ENCODE data around the gene LPGAT1.
"Not testable (repeated sequence)": the region's sequence is repeated elsewhere in the genome, so short reads cannot be mapped to it uniquely, and the experiment has no call there.

LPGAT1 gene

DNA sequence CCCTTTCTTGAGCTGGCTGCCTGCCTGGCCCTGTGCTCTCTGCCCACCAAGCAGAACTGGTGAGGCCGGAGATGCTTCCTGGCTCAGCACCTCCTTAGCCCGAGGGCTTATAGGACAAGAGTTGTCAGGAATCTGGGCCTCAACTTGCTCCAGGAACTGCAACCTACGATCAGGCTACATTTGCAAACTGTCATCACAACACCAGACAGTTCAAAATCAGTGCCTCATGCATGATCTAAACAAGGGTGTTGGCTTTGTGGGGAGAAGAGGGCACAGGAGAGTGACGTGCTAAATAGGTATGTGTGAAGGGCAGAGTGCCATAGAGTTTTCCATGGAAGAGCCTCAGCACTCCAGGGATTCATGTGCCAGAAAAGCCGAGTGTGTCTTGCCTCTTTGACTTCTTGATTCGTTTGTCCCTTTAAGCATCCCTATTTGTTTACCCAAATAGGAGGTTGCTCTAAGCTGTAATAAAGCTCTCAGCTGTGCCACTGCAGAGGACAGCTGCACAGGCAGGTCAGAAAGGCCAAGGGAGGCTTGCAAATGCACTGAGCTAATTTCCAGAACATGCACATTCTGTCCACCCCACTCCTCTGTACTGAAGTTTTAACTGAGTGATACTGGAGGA is 125.0 kb downstream of the LPGAT1 start:
- DNase-seq (ENCODE audit: low read depth in 2 of 2) = no peak

DNA sequence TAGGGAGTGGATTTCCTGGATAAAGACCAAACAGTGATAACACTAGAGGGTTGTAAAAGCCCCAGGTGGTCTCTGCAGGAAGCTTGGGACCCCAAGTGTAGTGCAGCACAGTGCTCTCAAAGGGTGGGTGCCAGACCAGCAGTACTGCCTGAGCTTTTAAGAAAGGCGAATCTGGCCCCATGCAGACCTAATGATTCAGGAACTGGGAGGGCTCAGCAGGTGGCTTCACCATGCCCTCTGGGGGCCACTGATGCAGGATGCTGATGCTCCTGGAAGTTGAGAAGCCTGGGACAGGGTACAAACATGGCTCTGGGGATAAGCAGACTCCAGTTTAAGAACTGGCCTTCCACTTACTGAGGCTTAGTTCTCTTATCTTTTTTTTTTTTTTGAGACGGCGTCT is 126.0 kb downstream of the LPGAT1 start:
- no peak for DNase-seq (ENCODE audit: low read depth in 2 of 2)

DNA sequence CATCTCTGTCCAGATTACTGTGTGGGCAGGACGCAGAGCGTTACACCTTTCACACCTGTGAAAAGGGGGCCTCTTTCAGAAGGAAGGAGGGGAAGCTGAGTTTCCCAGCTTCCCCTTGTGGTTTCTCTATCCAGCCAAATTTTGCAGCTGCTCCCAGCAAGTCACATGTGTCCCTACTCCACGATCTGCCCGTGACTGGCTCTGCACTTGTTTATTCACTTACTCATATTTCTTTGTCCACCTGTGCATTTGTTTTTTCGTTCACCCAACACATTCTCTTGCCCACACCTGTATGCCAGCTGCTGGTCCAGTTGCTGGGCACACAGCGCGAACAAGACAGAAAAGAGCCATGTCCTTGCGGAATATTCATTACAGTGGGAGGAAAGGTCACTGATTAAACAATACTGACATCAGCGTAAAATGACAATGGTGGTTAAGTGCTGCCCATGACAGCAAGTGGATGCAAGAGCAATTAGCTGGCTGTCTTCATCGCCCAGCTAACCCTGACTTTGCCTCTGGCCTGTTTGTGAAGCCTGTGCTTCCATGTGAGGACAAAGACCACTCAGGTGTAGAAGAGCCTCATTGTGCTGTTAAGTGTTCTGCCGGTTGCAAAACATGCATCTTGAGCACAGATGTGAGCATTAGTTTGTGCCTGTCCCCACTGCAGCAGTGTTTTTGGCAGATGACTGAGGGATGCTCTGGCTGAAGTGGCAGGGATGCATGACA is 126.6 kb downstream of the LPGAT1 start:
- no peak for DNase-seq (ENCODE audit: low read depth in 2 of 2)

DNA sequence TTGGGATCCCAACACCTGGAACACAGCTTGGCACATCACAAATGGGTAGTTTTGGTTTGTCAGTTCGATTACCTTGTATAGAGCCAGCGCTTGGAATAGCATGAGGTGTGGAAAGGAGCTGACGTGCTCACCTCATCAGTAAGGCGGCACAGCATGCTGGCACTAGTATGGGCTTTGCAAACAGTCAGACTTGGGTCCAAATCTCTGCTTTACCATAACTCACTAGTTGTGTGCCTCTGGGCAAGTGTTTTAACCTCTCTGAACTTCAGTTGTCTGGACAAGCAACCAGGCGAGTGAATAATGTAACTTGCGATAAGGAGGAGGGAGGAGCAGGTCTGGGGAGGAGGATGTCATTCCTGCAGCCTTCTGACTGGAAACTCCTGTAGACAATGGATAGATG is 128.8 kb downstream of the LPGAT1 start:
- no peak for DNase-seq (ENCODE audit: low read depth in 2 of 2)

DNA sequence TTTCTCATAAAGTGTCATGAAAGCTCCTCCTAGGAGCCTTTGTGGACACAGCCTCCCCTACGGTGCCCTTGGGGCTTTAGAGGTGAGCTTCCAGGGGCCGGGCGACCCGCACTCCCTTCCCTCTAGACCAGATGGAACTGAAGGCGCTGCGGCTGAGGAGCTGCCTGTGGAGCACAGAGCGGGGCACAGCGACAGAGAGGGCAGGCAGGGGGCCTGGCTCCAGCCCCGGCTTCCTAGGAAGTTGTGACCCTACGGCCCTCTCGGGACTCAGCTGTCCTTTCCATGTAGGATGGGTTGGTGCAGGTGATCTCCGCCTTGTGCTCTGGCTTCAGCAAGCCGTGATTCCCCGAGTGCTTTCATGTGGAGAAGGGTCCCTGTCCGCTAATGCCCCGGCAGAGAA is 131.5 kb downstream of the LPGAT1 start:
- DNase-seq (ENCODE audit: low read depth in 2 of 2) = no peak

DNA sequence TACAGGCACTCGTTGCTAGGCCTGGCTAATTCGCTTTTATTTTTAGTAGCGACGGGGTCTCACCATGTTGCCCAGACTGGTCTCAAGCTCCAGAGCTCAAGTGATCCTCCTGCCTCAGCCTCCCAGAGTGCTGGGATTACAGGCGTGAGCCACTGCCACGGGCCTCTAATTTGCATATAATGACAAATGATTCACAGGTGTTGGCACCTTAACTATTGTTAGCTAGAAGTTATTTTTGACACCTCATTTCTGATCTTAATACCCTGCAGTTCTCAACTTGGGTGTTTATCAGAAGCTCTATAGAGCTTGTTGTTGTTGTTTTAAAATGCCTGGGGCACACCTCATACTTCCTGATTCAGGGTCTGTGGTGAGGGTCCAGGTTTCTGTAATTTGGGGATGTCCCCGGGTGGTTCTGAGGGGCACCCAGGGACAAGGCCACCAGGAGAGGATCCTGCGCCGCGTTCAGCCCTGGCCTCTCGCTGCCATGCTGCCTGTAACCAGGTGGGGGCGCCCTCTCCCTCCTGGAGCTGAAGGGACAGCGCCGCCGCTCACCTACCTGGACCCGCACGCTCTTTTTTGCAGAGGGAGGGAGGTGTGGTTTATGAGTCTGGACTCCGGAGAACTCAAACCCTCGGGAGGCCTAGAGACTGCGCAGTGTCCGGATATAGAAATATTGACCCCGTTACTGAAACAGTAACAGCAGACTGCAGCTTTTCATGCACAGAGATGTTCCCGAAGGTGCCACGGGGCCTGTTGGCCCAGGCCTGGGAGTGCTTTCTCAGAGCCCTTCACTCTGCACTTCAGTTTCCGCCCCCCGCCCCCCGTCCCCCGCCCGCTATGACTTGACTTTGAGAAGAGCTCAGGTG is 132.2 kb downstream of the LPGAT1 start:
- DNase-seq (ENCODE audit: low read depth in 2 of 2) = peak in 1 of 2 experiments; percentile 8

DNA sequence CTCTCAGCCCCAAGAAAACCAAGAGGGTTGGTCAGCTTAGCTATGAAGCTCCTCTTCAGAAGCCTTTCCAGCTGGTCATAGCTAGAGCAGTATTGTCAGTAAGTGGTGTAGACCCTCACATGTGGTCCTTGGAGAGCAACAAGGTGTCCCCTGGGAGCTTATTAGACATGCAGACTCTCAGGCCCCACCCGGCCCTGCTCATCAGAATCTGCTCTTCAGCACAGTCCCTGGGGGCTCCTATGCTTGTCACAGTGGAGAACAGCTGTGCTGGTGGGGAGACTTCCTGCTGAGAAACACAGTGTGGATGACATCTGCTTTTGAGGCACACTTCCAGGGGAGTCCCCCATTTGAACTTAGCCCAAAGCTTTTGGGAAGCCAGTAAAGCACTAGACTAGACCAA is 133.2 kb downstream of the LPGAT1 start:
- DNase-seq (ENCODE audit: low read depth in 2 of 2) = no peak

DNA sequence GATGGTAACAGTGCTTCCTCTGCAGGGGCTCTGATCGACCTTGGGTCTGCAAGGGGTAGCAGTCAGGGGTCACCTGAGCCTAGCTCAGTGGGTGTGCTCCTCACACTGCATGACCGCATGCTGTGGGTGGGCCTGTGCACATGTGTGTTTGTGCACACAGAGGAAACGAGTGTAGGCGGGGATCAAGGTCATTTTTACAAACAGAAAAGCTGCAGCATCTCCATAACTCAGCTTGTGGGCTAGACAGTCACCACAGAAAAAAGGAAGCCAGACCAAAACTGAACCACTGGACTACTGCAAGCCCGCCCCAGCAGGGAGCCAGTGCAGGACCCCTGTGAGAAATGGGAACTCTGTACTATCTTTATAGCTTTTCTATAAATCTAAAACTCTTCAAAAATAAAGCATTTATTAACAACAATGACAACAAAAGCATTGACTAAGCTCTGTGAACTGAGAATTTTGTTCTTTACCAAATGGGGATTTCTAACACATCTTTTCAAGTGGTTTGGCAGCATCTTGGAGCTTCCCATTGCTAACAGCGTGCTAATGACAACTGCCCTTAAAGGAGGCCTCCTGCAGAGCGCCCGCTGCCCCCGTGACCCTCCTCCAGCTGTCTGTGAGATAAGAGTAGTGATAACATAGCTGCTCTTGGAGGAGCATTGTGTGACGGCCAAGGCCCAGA is 135.3 kb downstream of the LPGAT1 start:
- DNase-seq (ENCODE audit: low read depth in 2 of 2) = no peak

DNA sequence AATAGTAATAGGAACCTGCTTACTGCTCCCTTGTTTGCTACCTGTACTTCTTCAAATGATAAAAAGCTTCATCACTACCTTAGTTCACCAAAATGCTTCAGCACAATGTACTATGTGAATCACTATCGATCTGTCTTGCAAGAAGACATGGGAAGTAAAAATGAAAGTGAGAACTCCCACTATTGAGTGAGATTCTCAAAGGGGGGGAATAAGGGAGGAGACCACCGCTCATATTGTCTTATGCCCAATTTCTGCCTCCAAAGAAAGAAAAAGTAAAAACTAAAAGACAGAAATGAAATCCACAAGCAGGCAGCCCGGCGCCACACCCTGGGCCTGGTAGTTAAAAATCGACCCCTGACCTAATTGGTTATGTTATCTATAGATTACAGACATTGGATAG is 136.7 kb downstream of the LPGAT1 start:
- DNase-seq (ENCODE audit: low read depth in 2 of 2) = not testable (repeated sequence)

All from fibroblast of skin of left quadriceps (primary cell).